Stimulated activated CD4-positive, alpha-beta T cell treated with anti-CD3 and anti-CD28 coated beads, Interleukin-12 subunit alpha, Interleukin-12 subunit beta, amount 100 ng/mL, for 24 hours (primary cell): ENCODE results near the gene FOXO3B.
"Not testable (repeated sequence)": the region's sequence is repeated elsewhere in the genome, so short reads cannot be mapped to it uniquely, and the experiment has no call there.

Experiments
- DNase-seq, 2 experiments: peaks; one replicate each; pipeline ENCODE4 v3.0.0-alpha.2; 2020; ENCODE audit warnings: low read depth in 2 of 2

Gene FOXO3B

DNA sequence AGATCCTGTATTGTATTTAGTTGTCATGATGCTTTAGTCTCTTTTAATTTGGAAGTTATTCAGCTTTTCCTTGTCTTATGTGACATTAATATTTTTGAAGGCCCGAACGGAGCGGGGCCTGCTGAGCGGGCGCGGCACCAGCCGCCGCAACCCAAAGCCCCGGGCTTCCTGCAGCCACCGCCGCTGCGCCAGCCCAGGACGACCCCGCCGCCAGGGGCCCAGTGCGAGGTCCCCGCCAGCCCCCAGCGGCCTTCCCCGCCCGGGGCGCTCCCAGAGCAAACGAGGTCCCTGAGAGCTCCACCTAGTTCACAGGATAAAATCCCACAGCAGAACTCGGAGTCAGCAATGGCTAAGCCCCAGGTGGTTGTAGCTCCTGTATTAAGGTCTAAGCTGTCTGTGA is 32.0 kb downstream of the FOXO3B start:
- not testable (repeated sequence) for DNase-seq

DNA sequence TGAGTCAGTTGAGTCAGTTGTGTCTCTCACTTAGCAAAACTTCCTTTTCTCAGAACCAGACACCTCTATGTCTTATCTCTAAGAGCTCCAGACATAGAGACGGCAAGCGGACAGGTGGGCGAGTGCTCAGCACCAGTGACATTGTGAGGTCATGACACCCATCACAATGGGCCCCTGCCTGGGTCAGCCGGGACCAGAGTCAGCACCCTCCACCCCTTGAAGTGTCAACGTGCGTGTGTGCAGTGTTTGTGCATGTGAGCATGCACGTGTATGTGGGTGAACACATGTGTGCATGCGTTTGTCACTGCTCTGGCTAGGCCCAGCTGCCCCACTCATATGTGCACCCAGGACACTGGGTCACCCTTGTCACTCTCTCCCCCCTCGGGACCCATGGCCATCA is 37.8 kb downstream of the FOXO3B start, which contains the start of gene TBC1D28:
Gene TBC1D28, minus strand, starts transcription at position 101 of the 400 bp plus-strand sequence. CDS start 3,039 bp downstream, outside the sequence.
- not testable (repeated sequence) for DNase-seq

DNA sequence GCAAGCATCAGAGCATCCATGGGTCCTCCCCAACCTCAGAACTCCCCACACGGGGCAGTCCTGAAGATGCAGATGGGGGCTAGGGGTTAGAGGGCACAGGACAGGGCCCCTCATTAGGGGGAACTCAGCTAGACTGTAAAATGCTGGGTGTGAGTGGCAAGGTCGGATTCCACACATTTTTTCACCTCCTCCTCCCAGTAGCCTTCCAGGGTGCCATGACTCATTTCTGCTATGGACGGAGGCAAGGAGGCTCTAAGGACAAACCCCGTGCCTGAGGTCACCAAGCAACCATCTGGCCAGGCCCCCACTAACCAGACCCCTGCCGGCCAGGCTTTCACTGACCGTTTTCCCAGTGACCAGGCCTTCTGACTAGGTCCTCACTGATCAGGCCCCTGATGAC is 39.0 kb downstream of the FOXO3B start:
- DNase-seq, result not testable (repeated sequence)

DNA sequence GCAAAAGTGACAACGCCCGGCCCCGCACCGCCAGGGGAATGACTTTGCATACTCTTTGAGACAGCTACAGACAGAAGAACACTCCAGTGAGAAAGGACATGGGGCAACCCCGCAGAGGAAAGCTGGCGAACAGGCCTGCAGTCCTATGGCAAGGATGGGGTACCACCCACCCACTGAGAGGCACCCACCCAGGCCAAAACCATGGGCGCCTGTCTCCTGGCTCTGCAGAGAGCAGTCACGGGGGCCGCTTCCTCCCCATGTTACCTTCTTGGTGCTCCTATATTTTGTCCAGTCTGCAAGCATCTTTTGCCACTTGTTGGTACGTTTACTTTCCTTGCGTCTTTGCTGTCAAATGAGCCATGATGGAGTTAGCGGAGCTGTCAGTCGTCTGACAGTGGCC is 43.8 kb downstream of the FOXO3B start:
- not testable (repeated sequence) for DNase-seq

DNA sequence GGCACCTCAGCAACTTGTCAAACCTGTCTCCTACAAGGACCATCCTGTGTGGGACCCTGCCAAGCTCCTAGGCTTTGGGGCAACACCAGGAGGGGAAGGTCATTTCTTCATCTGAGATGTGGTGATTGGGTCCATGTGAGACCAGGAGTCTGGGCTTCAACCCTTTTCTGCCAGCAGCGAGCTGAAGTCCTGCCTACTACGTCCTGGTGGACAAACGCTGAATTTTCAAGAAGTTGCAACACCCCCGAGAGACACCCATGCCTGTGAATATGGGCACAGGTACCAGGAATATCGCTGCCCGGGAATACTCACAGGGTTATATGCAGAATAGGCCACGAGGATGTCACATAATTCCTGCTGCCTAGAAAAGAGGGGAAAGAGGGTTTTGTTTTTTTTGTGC is 45.9 kb downstream of the FOXO3B start:
- DNase-seq, result not testable (repeated sequence)

DNA sequence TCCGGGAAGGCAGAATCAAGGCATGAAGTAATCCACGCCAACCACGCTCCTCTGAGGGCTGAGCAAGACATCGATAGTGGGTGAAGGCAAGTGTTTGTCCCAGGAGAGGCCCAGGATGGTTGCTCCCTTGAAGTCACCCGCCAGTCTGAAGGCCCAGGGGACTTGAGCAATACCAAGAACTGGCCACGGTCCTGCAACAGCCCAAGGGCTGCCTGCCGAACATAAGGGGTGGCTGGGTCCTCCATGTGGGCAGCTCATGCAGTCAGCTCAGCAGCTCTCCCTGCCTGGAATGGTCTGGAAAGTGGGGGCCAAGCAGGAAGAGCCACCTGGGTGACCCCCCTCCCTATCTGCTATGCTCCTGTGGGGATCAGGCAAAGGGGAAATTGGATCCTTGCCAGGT is 46.3 kb downstream of the FOXO3B start:
- DNase-seq, result not testable (repeated sequence)

DNA sequence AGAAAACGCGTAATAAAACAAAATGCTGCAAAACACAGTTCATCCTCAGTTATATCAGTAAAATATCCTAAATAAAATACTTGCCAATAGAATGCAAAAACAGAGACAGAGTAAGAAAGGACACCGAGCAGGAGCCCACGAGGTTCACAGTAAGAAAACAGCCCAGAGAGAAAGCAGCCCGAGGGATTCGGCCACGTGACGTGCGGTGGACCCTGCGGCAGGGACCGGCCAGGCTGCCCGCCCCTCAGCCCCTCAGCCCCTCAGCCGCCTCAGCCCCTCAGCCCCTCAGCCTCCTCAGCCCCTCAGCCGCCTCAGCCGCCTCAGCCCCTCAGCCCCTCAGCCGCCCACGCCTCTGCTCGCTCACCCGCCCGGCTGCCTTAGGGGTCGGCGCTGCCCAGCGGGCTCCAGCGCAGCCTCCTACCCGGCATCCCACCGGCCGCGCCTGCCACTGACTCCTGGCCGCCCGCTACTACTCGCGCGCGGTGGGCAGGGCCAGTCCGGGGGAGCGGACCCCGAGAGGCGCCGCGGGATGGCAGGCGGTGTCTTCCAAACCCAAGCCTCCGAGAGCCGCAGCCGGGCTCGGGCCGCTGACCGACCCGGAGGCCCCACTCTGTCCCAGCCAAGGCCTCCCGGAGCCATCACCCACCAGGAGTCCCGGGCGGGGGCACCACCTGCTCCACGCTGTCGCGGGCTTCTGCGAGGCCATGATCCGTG is 47.4 kb downstream of the FOXO3B start:
- DNase-seq, result not testable (repeated sequence)
